WERI-Rb-1 (cell line): ENCODE results near the gene ADAMTS15.

Experiments used
- DNase-seq: peaks from one replicate; pipeline ENCODE4 v3.0.0-alpha.2; 2020
- H3K27ac ChIP-seq: fragments of 250-450 bp; sonication (Bioruptor Pico); 2 replicates; pipeline ENCODE4 v1.5.1; 2020; ENCODE audit warnings: mild to moderate bottlenecking, moderate library complexity
- H3K27me3 ChIP-seq: fragments of 250-450 bp; sonication (Bioruptor Pico); 2 replicates; pipeline ENCODE4 v1.5.1; 2021; ENCODE audit warnings: mild to moderate bottlenecking, low read depth, moderate library complexity; ENCODE audit not compliant: insufficient read depth, severe bottlenecking
- H3K36me3 ChIP-seq: fragments of 250-450 bp; sonication (Bioruptor Pico); 2 replicates; pipeline ENCODE4 v1.5.1; 2020; ENCODE audit warnings: mild to moderate bottlenecking, moderate library complexity
- H3K4me3 ChIP-seq: 2 replicates; pipeline ENCODE4 v1.5.1; 2011; ENCODE audit warnings: low read depth, mild to moderate bottlenecking, control low read depth, low read length
- H3K9me3 ChIP-seq: fragments of 250-450 bp; sonication (Bioruptor Pico); 2 replicates; pipeline ENCODE4 v1.5.1; 2021; ENCODE audit warnings: mild to moderate bottlenecking, moderate library complexity; ENCODE audit not compliant: severe bottlenecking
- TF ChIP-seq, protein P1 (sequence below): IDR thresholded peaks from 2 replicates; pipeline ENCODE4 v1.5.1; 2011; ENCODE audit warnings: low read depth, mild to moderate bottlenecking, control low read depth, inconsistent platforms, low read length

The ADAMTS15 gene

DNA sequence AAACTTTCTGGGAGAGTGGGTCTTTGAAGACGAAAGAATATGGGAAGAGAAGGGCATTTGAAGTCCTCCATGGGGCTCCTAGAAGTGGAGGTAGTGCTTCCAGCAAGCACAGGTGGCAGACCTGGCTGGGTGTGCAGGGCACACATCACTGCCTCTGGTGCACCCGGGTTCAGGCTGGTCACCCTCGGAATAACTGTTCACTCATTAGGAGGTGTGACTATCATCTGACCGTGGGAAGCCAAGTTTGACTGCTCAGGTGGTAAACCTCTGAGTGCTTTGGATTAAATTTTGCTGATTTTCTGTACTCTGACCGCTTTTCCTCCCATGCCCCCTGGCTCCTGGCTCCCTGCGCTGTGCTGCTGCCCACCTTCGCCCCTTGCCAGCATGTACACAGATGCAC, 11.1 kb downstream of the ADAMTS15 start:
- no peak for DNase-seq
- no peak overlapping the region for H3K27ac ChIP-seq
- no peaks in the 10 kb centered on the region for H3K27me3 ChIP-seq
- H3K36me3 ChIP-seq: no peaks in the 10 kb centered on the region
- H3K4me3 ChIP-seq: no peak overlapping the region
- TF ChIP-seq, protein P1, sequence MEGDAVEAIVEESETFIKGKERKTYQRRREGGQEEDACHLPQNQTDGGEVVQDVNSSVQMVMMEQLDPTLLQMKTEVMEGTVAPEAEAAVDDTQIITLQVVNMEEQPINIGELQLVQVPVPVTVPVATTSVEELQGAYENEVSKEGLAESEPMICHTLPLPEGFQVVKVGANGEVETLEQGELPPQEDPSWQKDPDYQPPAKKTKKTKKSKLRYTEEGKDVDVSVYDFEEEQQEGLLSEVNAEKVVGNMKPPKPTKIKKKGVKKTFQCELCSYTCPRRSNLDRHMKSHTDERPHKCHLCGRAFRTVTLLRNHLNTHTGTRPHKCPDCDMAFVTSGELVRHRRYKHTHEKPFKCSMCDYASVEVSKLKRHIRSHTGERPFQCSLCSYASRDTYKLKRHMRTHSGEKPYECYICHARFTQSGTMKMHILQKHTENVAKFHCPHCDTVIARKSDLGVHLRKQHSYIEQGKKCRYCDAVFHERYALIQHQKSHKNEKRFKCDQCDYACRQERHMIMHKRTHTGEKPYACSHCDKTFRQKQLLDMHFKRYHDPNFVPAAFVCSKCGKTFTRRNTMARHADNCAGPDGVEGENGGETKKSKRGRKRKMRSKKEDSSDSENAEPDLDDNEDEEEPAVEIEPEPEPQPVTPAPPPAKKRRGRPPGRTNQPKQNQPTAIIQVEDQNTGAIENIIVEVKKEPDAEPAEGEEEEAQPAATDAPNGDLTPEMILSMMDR: no peak
- no peaks in the 10 kb centered on the region for H3K9me3 ChIP-seq

DNA sequence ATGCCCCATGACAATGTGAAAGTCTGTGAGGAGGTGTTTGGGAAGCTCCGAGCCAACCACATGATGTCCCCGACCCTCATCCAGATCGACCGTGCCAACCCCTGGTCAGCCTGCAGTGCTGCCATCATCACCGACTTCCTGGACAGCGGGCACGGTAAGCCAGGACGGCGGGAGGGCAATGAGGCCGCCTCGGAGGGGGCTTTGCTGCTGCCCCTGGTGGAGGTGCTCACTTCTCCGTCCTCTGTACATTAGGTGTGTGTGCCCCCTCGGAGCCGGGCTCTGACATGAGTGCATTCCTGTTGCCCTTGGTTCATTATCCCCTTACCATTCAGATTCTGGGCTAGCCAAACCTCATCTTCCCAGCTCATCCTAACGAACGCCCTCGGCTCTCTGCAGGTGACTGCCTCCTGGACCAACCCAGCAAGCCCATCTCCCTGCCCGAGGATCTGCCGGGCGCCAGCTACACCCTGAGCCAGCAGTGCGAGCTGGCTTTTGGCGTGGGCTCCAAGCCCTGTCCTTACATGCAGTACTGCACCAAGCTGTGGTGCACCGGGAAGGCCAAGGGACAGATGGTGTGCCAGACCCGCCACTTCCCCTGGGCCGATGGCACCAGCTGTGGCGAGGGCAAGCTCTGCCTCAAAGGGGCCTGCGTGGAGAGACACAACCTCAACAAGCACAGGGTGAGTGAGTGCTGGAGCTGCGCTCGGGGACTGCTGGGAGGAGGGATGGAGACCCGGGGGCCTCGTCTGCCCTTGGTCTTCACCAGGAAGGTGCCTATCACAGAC, 13.8 kb downstream of the ADAMTS15 start:
- no peak for DNase-seq
- H3K4me3 ChIP-seq: no peak overlapping the region
- no peaks in the 10 kb centered on the region for H3K36me3 ChIP-seq
- H3K27me3 ChIP-seq: no peaks in the 10 kb centered on the region
- no peak overlapping the region for H3K27ac ChIP-seq
- TF ChIP-seq, protein P1: no peak
- H3K9me3 ChIP-seq: no peaks in the 10 kb centered on the region

DNA sequence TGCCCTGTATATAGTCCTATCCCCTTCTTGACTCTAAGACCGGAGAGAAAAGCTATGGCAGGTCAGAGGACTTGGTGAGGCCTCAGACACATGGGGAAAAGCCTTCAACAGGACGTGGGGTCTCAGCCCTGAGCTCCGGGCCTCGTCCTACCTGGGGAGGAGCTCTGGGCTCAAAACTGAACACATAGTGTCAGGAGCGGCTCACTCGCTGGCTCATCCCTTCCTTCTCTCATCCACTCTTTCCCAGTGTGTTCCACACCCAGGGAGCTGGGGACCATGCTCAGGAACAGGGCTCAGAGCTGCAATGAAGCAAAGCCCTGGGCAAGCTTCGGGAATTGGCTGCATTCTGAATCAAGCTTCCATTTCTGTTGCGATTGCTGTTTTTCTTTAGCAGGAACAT, 14.5 kb downstream of the ADAMTS15 start:
- no peaks in the 10 kb centered on the region for H3K9me3 ChIP-seq
- H3K27ac ChIP-seq: no peak overlapping the region
- no peaks in the 10 kb centered on the region for H3K36me3 ChIP-seq
- TF ChIP-seq, protein P1: no peak
- no peak for DNase-seq
- no peak overlapping the region for H3K4me3 ChIP-seq
- H3K27me3 ChIP-seq: no peaks in the 10 kb centered on the region

DNA sequence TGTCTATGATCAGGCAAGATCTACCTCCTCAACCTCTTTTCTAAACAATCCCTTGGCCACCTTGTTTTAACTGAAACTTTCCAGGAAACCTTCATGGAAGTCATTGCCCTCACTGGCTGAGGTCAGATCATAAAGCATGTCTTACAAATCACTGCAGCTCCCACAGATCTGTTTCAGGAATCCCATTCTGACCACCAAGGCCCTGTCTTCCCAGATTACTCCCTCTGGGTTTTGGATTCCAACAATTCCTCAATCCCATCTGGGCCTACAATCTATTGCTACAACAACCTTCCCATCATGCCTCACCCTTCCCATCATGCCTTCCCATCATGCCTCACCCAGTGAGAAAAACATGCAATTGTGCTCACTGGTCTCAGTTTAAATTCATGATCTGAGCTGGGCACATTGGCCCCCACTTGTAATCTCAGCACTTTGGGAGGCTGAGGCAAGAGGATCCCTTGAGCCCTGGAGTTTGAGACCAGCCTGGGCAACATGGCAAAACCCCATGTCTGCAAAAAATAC, 15.9 kb downstream of the ADAMTS15 start:
- Histone ChIP-seq H3K36me3 (no peaks in the 10 kb centered on the region), H3K27me3 (no peaks in the 10 kb centered on the region), H3K9me3 (no peaks in the 10 kb centered on the region), H3K27ac (no peak overlapping the region), H3K4me3 (no peak overlapping the region)
- DNase-seq: no peak
- TF ChIP-seq, protein P1: no peak

DNA sequence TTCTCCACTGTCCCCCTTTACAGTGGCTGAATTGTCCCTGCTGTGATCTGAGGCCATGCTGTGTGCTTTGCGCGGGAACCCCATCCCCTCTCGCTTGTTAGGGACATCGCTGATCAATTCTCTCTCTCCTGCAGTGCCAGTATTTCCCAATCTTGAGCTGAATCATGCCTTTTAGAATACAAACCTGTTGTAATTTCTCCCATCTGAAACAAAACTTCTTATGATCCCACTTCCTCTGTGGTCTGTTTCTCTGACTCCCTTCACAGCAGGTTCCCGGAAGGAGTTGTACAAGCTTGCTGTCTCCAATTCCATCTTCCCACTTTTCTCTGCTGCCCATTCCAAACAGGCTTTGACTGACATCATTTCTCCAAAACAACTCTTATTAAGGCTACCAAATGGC, 16.8 kb downstream of the ADAMTS15 start:
- H3K9me3 ChIP-seq: no peaks in the 10 kb centered on the region
- H3K27me3 ChIP-seq: no peaks in the 10 kb centered on the region
- no peak overlapping the region for H3K27ac ChIP-seq
- no peak for DNase-seq
- no peaks in the 10 kb centered on the region for H3K36me3 ChIP-seq
- no peak overlapping the region for H3K4me3 ChIP-seq
- TF ChIP-seq, protein P1: no peak
